OCI-LY7 (cell line): ENCODE data around the gene VEPH1. TPM values are rescaled to one million over a fixed set of nuclear protein-coding genes. Genes with fewer than 3 reads are reported as not detected.
A peak's percentile ranks its signal among the peaks of the same experiment; 100 is the strongest.

Experiments used
- BruUV-seq: library from RNA; stranded (reverse); fragments of 400-500 nt; replicated peaks from 2 replicates; lab custom pipeline; 2021; lab: Mats Ljungman, UMichigan
- CTCF ChIA-PET: fragments of 300-600 bp; sonication (Branson Sonifier 250); formaldehyde crosslinking; loops from one replicate; lab custom pipeline; 2022; ENCODE audit warnings: antibody characterized with exemption; ENCODE audit not compliant: unreplicated experiment; lab: Charles Lee
- POLR2A ChIA-PET: fragments of 300-600 bp; sonication (Branson Sonifier 250); formaldehyde crosslinking; loops from one replicate; lab custom pipeline; 2022; ENCODE audit warnings: antibody characterized with exemption; lab: Charles Lee
- DNase-seq: peaks from one replicate; pipeline ENCODE4 v3.0.0-alpha.2; 2015; ENCODE audit warnings: low spot score
- H2AFZ ChIP-seq: fragments of 200-600 bp; sonication (generic), shearing (Covaris generic); 2 replicates; pipeline ENCODE4 v1.6.1; 2014; ENCODE audit warnings: mild to moderate bottlenecking, antibody characterized with exemption, low read length, moderate library complexity
- H3K27ac ChIP-seq: fragments of 200-600 bp; sonication (generic); 2 replicates; pipeline ENCODE4 v1.5.1; 2014; ENCODE audit warnings: mixed run types, low read depth, mild to moderate bottlenecking, moderate library complexity, low read length, inconsistent platforms; ENCODE audit not compliant: poor library complexity, severe bottlenecking
- H3K36me3 ChIP-seq: fragments of 200-600 bp; sonication (generic); 2 replicates; pipeline ENCODE4 v1.6.1; 2014; ENCODE audit warnings: mild to moderate bottlenecking, antibody characterized with exemption, low read length, moderate library complexity, mixed read lengths; ENCODE audit not compliant: insufficient read depth
- H3K4me1 ChIP-seq: fragments of 200-600 bp; sonication (generic); 2 replicates; pipeline ENCODE4 v1.5.1; 2014; ENCODE audit warnings: mild to moderate bottlenecking, low read length; ENCODE audit not compliant: insufficient read depth, poor library complexity, severe bottlenecking
- H3K4me2 ChIP-seq: fragments of 200-600 bp; sonication (generic); 2 replicates; pipeline ENCODE4 v1.6.1; 2014; ENCODE audit warnings: mild to moderate bottlenecking, low read length
- H3K4me3 ChIP-seq: fragments of 200-600 bp; sonication (generic); 2 replicates; pipeline ENCODE4 v1.5.1; 2014; ENCODE audit warnings: mild to moderate bottlenecking, low read depth, low read length; ENCODE audit not compliant: poor library complexity, severe bottlenecking
- H3K79me2 ChIP-seq: fragments of 200-600 bp; sonication (generic); 2 replicates; pipeline ENCODE4 v1.6.1; 2016; ENCODE audit warnings: low read depth, mild to moderate bottlenecking, low read length, moderate library complexity, mixed read lengths; ENCODE audit not compliant: insufficient read depth
- H3K9me2 ChIP-seq: fragments of 200-600 bp; sonication (generic); 2 replicates; pipeline ENCODE4 v1.6.1; 2016; ENCODE audit warnings: mild to moderate bottlenecking, low read length, mixed read lengths; ENCODE audit not compliant: insufficient read depth
- H3K9me3 ChIP-seq: fragments of 200-600 bp; sonication (generic); 2 replicates; pipeline ENCODE4 v1.6.1; 2014; ENCODE audit warnings: mild to moderate bottlenecking, mixed run types, low read length, mixed read lengths
- H4K20me1 ChIP-seq: fragments of 200-600 bp; sonication (generic); 2 replicates; pipeline ENCODE4 v1.6.1; 2014; ENCODE audit warnings: mild to moderate bottlenecking, antibody characterized with exemption, low read length, moderate library complexity, mixed read lengths; ENCODE audit not compliant: insufficient read depth
- CTCF ChIP-seq: fragments of 200-600 bp; sonication (generic); conservative IDR thresholded peaks from 2 replicates; pipeline ENCODE4 v1.5.1; 2014; ENCODE audit warnings: mild to moderate bottlenecking, antibody characterized with exemption, low read length, moderate library complexity, mixed read lengths
- EZH2phosphoT487 ChIP-seq: fragments of 200-600 bp; sonication (generic); IDR thresholded peaks from 2 replicates; pipeline ENCODE4 v1.6.1; 2018; ENCODE audit warnings: low read depth, borderline replicate concordance, mild to moderate bottlenecking, mixed run types, antibody characterized with exemption, low read length, moderate library complexity, mixed read lengths
- intact Hi-C: fragments of 100-400 bp; cut with micrococcal nuclease; formaldehyde crosslinking; loops from one replicate; pipeline ENCODE4 v1.10.0; 2022; ENCODE audit not compliant: unreplicated experiment
- total RNA-seq, 2 experiments: library from RNA; depleted of rRNA in 1 of 2; stranded (reverse); fragments of >200 nt in 1 of 2; shearing (Covaris generic) in 1 of 2; gene quantifications; 2 replicates each; pipeline ENCODE4 v1.2.3, GENCODE V29; 2014 to 2022

The VEPH1 gene
- total RNA-seq, 2 experiments from 2014 or later, result not detected

GRCh38 chr3:157347577-157348303 is 155.5 kb downstream of the VEPH1 start:
- Histone ChIP-seq H3K79me2 (no peaks in the 10 kb centered on the region), H2AFZ (no peak overlapping the region), H3K9me2 (no peaks in the 10 kb centered on the region), H3K36me3 (no peaks in the 10 kb centered on the region), H3K4me1 (no peaks in the 10 kb centered on the region), H4K20me1 (no peaks in the 10 kb centered on the region), H3K4me2 (no peak overlapping the region), H3K4me3 (no peak overlapping the region), H3K27ac (no peak overlapping the region), H3K9me3 (no peaks in the 10 kb centered on the region)
- POLR2A ChIA-PET, result no interaction called here
- DNase-seq, result no peak
- TF ChIP-seq EZH2phosphoT487, result no peak
- peak; percentile 61 for TF ChIP-seq CTCF
- CTCF ChIA-PET, result no interaction called here
- no TSS peak for BruUV-seq
- intact Hi-C loops, result no loop called here

GRCh38 chr3:157336252-157337009 is 166.8 kb downstream of the VEPH1 start:
- Histone ChIP-seq H3K9me3 (no peaks in the 10 kb centered on the region), H3K27ac (no peak overlapping the region), H2AFZ (no peak overlapping the region), H3K36me3 (no peaks in the 10 kb centered on the region), H3K79me2 (no peaks in the 10 kb centered on the region), H3K4me1 (no peaks in the 10 kb centered on the region), H3K4me2 (no peak overlapping the region), H4K20me1 (no peaks in the 10 kb centered on the region), H3K4me3 (no peak overlapping the region), H3K9me2 (no peaks in the 10 kb centered on the region)
- BruUV-seq, result no TSS peak
- DNase-seq, result no peak
- intact Hi-C loops, result no loop called here
- no peak for TF ChIP-seq CTCF
- no peak for TF ChIP-seq EZH2phosphoT487
- ChIA-PET POLR2A (interaction anchor here (0.5 kb wide), 1 partner anchor 181 kb away, joined by 3 read pairs; no protein-coding TSS in a partner anchor), CTCF (no interaction called here)
